ENCODE measurements around the gene PLCB3. TPM values are rescaled to one million over a fixed set of nuclear protein-coding genes. Genes with fewer than 3 reads are reported as not detected.
A peak's percentile ranks its signal among the peaks of the same experiment; 100 is the strongest.

PLCB3 gene
- total RNA-seq, 1 experiment from 2014 or later, result 34.6 TPM

DNA sequence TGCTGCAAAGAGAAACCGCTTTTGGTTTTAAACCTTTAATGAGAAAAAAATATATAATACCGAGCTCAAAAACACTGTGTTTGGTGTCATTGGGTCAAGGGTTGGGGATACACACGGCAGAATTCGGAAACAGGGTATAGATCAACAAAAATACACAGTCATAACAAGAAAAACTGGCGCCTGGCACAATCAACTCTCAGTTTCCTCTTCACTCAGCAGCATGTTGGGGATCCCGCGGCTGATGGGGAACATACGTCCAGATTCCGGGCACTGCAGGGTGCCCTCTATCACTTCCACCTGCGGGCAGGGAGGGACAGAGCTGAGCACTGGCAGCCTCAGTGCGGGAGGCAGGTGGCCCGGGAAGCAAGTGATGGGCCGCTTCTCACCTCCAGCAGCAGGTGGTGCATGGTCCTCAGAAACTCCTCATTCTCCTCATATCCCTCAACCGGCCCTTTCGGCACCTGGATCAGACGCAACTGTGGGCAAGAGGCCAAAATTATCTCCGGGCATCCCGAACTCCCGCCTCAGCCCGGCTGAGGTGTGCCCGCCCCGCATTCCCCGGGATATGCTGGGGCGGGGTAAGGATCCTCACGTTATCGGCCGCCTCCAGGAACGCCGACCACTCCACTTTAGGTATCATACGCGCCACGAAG lies 65.5 kb downstream of the PLCB3 start:
- BruUV-seq (replicated peaks), result TSS peak; percentile 100
- TF ChIP-seq, protein P1, sequence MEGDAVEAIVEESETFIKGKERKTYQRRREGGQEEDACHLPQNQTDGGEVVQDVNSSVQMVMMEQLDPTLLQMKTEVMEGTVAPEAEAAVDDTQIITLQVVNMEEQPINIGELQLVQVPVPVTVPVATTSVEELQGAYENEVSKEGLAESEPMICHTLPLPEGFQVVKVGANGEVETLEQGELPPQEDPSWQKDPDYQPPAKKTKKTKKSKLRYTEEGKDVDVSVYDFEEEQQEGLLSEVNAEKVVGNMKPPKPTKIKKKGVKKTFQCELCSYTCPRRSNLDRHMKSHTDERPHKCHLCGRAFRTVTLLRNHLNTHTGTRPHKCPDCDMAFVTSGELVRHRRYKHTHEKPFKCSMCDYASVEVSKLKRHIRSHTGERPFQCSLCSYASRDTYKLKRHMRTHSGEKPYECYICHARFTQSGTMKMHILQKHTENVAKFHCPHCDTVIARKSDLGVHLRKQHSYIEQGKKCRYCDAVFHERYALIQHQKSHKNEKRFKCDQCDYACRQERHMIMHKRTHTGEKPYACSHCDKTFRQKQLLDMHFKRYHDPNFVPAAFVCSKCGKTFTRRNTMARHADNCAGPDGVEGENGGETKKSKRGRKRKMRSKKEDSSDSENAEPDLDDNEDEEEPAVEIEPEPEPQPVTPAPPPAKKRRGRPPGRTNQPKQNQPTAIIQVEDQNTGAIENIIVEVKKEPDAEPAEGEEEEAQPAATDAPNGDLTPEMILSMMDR (IDR thresholded peaks at IDR 0.05; ENCODE audit: unreplicated experiment), result no peak
- Mint-ChIP-seq H3K27me3 (ENCODE audit: insufficient read depth, unreplicated experiment) (no peaks in the 10 kb centered on the region), H3K36me3 (ENCODE audit: insufficient read depth, unreplicated experiment) (peaks cover 59% of the 10 kb centered on the region), H3K4me1 (ENCODE audit: insufficient read depth, unreplicated experiment) (peaks cover 41% of the 10 kb centered on the region), H3K27ac (ENCODE audit: low read depth, unreplicated experiment) (peak overlapping the region; percentile 93), H3K9me3 (ENCODE audit: unreplicated experiment) (no peaks in the 10 kb centered on the region), H3K4me3 (ENCODE audit: unreplicated experiment) (peak overlapping the region; percentile 86)
- ChIA-PET CTCF (interaction anchor here (0.5 to 10.2 kb wide), 17 partner anchors 9 to 184 kb away, joined by 3 to 148 read pairs (median 6); partner anchors contain the start of gene RPS6KA4), POLR2A (interaction anchor here (0.6 to 5.8 kb wide), 20 partner anchors 8 to 1696 kb away, joined by 3 to 285 read pairs (median 12); partner anchors contain the start of genes B3GAT3, BAD, CCDC88B and ESRRA)
- peak; percentile 77 for DNase-seq (ENCODE audit: unreplicated experiment)
- intact Hi-C loops (cut with micrococcal nuclease), result loop anchor here (1.0 kb wide), 1 partner anchor 39 kb away; no protein-coding TSS in a partner anchor

DNA sequence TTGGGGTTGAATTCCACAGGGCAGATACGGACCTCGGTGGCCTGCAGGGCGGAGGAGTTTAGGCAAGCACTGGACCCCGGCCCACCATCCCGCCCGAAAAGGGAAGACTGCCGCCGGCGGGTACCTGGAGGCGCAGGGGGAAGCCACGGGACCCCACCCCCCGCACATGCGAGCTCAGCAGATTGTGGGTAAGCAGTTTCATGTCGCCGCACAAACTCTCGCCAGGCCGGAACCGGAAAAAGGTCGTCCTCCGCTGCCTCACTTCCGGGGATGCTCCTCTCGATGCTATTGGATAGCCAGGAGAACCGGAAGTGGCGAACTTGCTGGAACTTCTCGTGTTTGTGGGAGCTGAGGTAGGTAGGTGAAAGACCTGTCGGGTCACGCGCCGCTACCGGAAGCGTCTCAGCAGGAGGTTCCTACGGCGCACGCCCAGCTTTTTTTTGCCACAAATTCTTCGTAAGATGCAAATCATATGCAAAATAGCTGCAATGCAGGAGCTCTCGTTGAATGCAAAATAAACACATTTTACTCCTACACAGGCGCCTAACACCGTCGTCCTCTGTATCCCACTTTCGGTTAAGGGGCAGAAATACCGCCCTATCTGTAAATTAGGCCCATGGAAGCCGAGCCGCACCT lies 66.1 kb downstream of the PLCB3 start, which contains the start of gene TRMT112:
Gene TRMT112 (minus strand): TSS at position 235 of the 636 bp plus-strand sequence. CDS start 33 bp downstream, at position 202.
- no peaks in the 10 kb centered on the region for H3K27me3 Mint-ChIP-seq (ENCODE audit: insufficient read depth, unreplicated experiment)
- TF ChIP-seq, protein P1 (IDR thresholded peaks at IDR 0.05; ENCODE audit: unreplicated experiment), result no peak
- POLR2A ChIA-PET, result interaction anchor here (0.6 to 5.8 kb wide), 33 partner anchors 8 to 1922 kb away, joined by 3 to 285 read pairs (median 4); partner anchors contain the start of genes B3GAT3, BAD, CCDC88B and COX8A

DNA sequence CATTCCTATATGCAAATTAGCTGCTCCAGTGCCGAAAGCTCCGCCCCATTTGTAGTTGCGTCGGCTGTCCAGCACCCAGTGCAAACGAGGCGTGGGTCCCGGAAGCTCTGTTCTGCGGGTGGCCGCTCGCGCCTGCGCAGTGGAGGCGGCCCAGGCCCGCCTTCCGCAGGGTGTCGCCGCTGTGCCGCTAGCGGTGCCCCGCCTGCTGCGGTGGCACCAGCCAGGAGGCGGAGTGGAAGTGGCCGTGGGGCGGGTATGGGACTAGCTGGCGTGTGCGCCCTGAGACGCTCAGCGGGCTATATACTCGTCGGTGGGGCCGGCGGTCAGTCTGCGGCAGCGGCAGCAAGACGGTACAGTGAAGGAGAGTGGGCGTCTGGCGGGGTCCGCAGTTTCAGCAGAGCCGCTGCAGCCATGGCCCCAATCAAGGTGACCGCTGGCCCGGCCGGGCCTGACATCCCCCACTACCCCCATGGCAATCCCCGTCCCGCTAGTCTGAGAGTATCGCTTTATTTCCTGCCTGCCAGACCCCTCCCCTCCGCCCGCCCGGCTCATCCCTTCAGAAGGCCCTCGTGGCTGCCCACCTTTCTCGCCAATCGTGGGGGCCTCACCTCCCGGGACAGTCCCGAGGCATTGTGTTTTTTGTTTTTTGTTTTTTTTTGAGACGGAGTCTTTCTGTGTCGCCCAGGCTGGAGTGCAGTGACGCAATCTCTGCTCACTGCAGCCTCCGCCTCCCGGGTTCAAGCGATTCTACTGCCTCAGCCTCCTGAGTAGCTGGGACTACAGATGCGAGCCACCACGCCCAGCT lies 66.8 kb downstream of the PLCB3 start, which contains the start of gene PRDX5:
Gene PRDX5 (plus strand): TSS at position 161 of the 805 bp plus-strand sequence. CDS start 95 bp downstream, at position 256.
- TSS peak; percentile 47 for BruUV-seq (replicated peaks)
- Mint-ChIP-seq H3K4me3 (ENCODE audit: unreplicated experiment) (peak within 1 kb of the TSS; percentile 86), H3K9me3 (ENCODE audit: unreplicated experiment) (no peaks in the 10 kb centered on the region), H3K27ac (ENCODE audit: low read depth, unreplicated experiment) (peak within 1 kb of the TSS; percentile 93), H3K4me1 (ENCODE audit: insufficient read depth, unreplicated experiment) (peaks cover 36% of the 10 kb centered on the region), H3K27me3 (ENCODE audit: insufficient read depth, unreplicated experiment) (no peaks in the 10 kb centered on the region), H3K36me3 (ENCODE audit: insufficient read depth, unreplicated experiment) (peaks cover 65% of the 10 kb centered on the region)
- intact Hi-C loops (cut with micrococcal nuclease), result loop anchor here (1.0 kb wide), 3 partner anchors 13 to 37 kb away; no protein-coding TSS in a partner anchor
- DNase-seq (ENCODE audit: unreplicated experiment), result peak; percentile 96
- POLR2A ChIA-PET, result interaction anchor here (0.6 to 5.8 kb wide), 33 partner anchors 9 to 1923 kb away, joined by 3 to 285 read pairs (median 4); partner anchors contain the start of genes B3GAT3, BAD, CCDC88B and COX8A
- TF ChIP-seq, protein P1 (IDR thresholded peaks at IDR 0.05; ENCODE audit: unreplicated experiment), result no peak
- CTCF ChIA-PET, result interaction anchor here (0.6 to 10.2 kb wide), 18 partner anchors 9 to 183 kb away, joined by 3 to 148 read pairs (median 7); partner anchors contain the start of gene RPS6KA4

More for the DNA sequence above, 66.1 kb downstream of the PLCB3 start, which contains the start of gene TRMT112:
- CTCF ChIA-PET, result interaction anchor here (0.5 to 10.2 kb wide), 18 partner anchors 9 to 184 kb away, joined by 3 to 148 read pairs (median 7); partner anchors contain the start of gene RPS6KA4
- intact Hi-C loops (cut with micrococcal nuclease), result loop anchor here (1.0 kb wide), 1 partner anchor 38 kb away; no protein-coding TSS in a partner anchor
- Mint-ChIP-seq H3K36me3 (ENCODE audit: insufficient read depth, unreplicated experiment) (peaks cover 65% of the 10 kb centered on the region), H3K27ac (ENCODE audit: low read depth, unreplicated experiment) (peak within 1 kb of the TSS; percentile 93), H3K4me3 (ENCODE audit: unreplicated experiment) (peak within 1 kb of the TSS; percentile 86), H3K9me3 (ENCODE audit: unreplicated experiment) (no peaks in the 10 kb centered on the region), H3K4me1 (ENCODE audit: insufficient read depth, unreplicated experiment) (peaks cover 43% of the 10 kb centered on the region)
- BruUV-seq (replicated peaks), result no TSS peak
- peak; percentile 99 for DNase-seq (ENCODE audit: unreplicated experiment)

Other genes with a start within 250 kb of the PLCB3 start
- gene FLRT1, start 215.6 kb upstream of the PLCB3 start, total RNA-seq (2022), result 2.7 and 7.0 TPM in 2 replicates
- gene MACROD1, start 85.4 kb upstream of the PLCB3 start, total RNA-seq (2022), result 15.1 and 15.7 TPM in 2 replicates
- gene STIP1, start 65.4 kb upstream of the PLCB3 start, total RNA-seq (2022), result 161 and 171 TPM in 2 replicates
- 0.44 and 1.0 TPM in 2 replicates for gene FERMT3, start 44.8 kb upstream of the PLCB3 start, total RNA-seq (2022)
- 27.0 and 31.3 TPM in 2 replicates for gene TRPT1, start 25.3 kb upstream of the PLCB3 start, total RNA-seq (2022)
- gene NUDT22, start 25.3 kb upstream of the PLCB3 start, total RNA-seq (2022), result 51.0 and 73.6 TPM in 2 replicates
- gene DNAJC4, start 21.0 kb upstream of the PLCB3 start, total RNA-seq (2022), result 19.5 and 27.0 TPM in 2 replicates
- gene VEGFB, start 16.9 kb upstream of the PLCB3 start, total RNA-seq (2022), result 46.0 and 60.3 TPM in 2 replicates
- gene FKBP2, start 10.4 kb upstream of the PLCB3 start, total RNA-seq (2022), result 84.7 and 86.0 TPM in 2 replicates
- gene PPP1R14B, start 4.6 kb upstream of the PLCB3 start, total RNA-seq (2022), result 583 and 684 TPM in 2 replicates
- gene BAD, start 33.1 kb downstream of the PLCB3 start, total RNA-seq (2022), result 67.4 and 79.7 TPM in 2 replicates
- gene GPR137, start 34.3 kb downstream of the PLCB3 start, total RNA-seq (2022), result 36.0 and 49.5 TPM in 2 replicates
- not detected in 2 replicates for gene KCNK4, start 39.8 kb downstream of the PLCB3 start, total RNA-seq (2022)
- gene CATSPERZ, start 48.8 kb downstream of the PLCB3 start, total RNA-seq (2022), result 0.68 TPM in 1 of 2 replicates, not detected in the other
- 52.0 and 63.4 TPM in 2 replicates for gene ESRRA, start 54.0 kb downstream of the PLCB3 start, total RNA-seq (2022)
- gene TRMT112, start 66.0 kb downstream of the PLCB3 start, total RNA-seq (2022), result 284 and 354 TPM in 2 replicates
- gene PRDX5, start 66.6 kb downstream of the PLCB3 start, total RNA-seq (2022), result 274 and 302 TPM in 2 replicates
- 4.2 and 6.0 TPM in 2 replicates for gene CCDC88B, start 88.7 kb downstream of the PLCB3 start, total RNA-seq (2022)
- 42.5 and 46.5 TPM in 2 replicates for gene RPS6KA4, start 107.6 kb downstream of the PLCB3 start, total RNA-seq (2022)